Thoracic aorta (tissue), 2 donors: ENCODE results near the gene PIP4P1. TPM values are rescaled to one million over a fixed set of nuclear protein-coding genes. Genes with fewer than 3 reads are reported as not detected.
"Not testable (repeated sequence)": the region's sequence is repeated elsewhere in the genome, so short reads cannot be mapped to it uniquely, and the experiment has no call there.

Source experiments
- ATAC-seq: fragments of 150-250 bp; one replicate; pipeline ENCODE4 v1.8.0; 2017; ENCODE audit warnings: low read depth; ENCODE audit not compliant: insufficient number of reproducible peaks, low FRiP score
- DNase-seq: peaks from one replicate; pipeline ENCODE4 v3.0.0-alpha.2; 2020; ENCODE audit warnings: low spot score
- H3K27ac ChIP-seq, 2 donors: fragments of 200-600 bp; sonication (generic); 1 replicate in 1 of 2; 2 replicates in 1 of 2; pipeline ENCODE4 v1.5.1; 2016; ENCODE audit warnings: mild to moderate bottlenecking in 2 of 2, moderate library complexity in 2 of 2
- H3K27me3 ChIP-seq: fragments of 200-600 bp; sonication (generic); replicated peaks from 2 replicates; pipeline ENCODE4 v1.6.0; 2016; ENCODE audit warnings: mild to moderate bottlenecking; ENCODE audit not compliant: insufficient read depth
- H3K36me3 ChIP-seq: fragments of 200-600 bp; sonication (generic); one replicate; pipeline ENCODE4 v1.5.1; 2016
- H3K4me1 ChIP-seq, 2 donors: fragments of 200-600 bp; sonication (generic); 1 replicate in 1 of 2; 2 replicates in 1 of 2; pipeline versions ENCODE4 v1.5.1 to v1.6.0; 2016; ENCODE audit warnings: low read depth in 2 of 2, mild to moderate bottlenecking in 1 of 2; ENCODE audit not compliant: control insufficient read depth in 1 of 2
- H3K4me3 ChIP-seq: fragments of 200-600 bp; sonication (generic); 2 replicates; pipeline ENCODE4 v1.5.1; 2016; ENCODE audit warnings: mild to moderate bottlenecking
- H3K9me3 ChIP-seq: fragments of 200-600 bp; sonication (generic); 2 replicates; pipeline ENCODE4 v1.5.1; 2016
- total RNA-seq, 2 donors: library from RNA; depleted of rRNA; stranded (reverse); fragments of >200 nt; gene quantifications; one replicate each; pipeline versions ENCODE4 v1.1.0 to v1.2.3, GENCODE V29; 2016
- TF ChIP-seq, protein P1 (sequence below): fragments of 200-600 bp; sonication (generic); IDR thresholded peaks from one replicate; pipeline ENCODE4 v1.5.1; 2019; ENCODE audit warnings: antibody characterized with exemption

The PIP4P1 gene
- total RNA-seq, 2 donors from 2014 or later, result 11.6 to 13.8 TPM

- peak; percentile 44 for ATAC-seq
These were observed 5.6 kb downstream of the PIP4P1 start for GRCh38 chr14:20455355-20456300.

DNA sequence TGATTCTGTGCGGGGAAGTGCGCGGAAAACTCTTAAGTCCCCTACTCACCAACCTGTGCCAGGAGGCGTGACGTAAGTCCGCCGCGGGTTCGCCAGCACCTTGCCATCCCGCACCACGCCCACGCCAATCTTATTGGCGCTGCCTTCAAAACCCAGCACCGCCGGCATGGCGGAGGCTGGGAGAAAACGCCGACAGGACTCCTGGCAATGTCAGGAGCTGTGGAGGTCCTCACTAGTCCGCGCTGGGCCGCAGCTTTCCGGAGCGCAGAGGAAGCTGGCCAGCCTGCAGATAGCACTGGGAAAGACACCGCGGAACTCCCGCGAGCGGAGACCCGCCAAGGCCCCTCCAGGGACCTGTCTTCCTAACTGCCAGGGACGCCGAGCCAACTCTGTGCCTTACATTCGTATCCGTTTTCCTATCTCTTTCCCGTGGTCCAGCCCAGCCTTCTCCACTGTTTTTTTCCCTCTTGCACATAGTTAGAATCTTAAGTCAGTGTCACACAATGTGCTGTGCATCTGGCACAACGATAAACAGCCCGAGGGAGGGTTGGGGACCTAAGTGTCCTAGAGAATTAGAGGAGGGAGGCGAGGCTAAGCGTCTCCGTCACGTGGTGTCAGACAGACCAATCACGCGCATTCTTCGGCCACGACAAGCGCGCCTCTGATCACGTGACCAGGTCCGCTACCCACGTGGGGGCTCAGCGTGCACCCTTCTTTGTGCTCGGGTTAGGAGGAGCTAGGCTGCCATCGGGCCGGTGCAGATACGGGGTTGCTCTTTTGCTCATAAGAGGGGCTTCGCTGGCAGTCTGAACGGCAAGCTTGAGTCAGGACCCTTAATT is 6.5 kb downstream of the PIP4P1 start, which contains the start of the genes APEX1 and OSGEP:
TSS of gene APEX1 (plus strand) at position 711 of the 839 bp plus-strand sequence. CDS start 420 bp downstream, outside the sequence.
TSS of gene OSGEP (minus strand) at position 297 of the 839 bp plus-strand sequence. CDS start at position 168, 129 bp downstream.
- Histone ChIP-seq H3K27me3 (no peaks in the 10 kb centered on the region), H3K4me3 (peak within 1 kb of the TSS; percentile 88), H3K27ac (peak within 1 kb of the TSS; percentile 87 to 91), H3K9me3 (no peaks in the 10 kb centered on the region), H3K36me3 (peaks cover 41% of the 10 kb centered on the region), H3K4me1 (peaks cover 23 to 27% of the 10 kb centered on the region in 2 donors)
- TF ChIP-seq, protein P1, sequence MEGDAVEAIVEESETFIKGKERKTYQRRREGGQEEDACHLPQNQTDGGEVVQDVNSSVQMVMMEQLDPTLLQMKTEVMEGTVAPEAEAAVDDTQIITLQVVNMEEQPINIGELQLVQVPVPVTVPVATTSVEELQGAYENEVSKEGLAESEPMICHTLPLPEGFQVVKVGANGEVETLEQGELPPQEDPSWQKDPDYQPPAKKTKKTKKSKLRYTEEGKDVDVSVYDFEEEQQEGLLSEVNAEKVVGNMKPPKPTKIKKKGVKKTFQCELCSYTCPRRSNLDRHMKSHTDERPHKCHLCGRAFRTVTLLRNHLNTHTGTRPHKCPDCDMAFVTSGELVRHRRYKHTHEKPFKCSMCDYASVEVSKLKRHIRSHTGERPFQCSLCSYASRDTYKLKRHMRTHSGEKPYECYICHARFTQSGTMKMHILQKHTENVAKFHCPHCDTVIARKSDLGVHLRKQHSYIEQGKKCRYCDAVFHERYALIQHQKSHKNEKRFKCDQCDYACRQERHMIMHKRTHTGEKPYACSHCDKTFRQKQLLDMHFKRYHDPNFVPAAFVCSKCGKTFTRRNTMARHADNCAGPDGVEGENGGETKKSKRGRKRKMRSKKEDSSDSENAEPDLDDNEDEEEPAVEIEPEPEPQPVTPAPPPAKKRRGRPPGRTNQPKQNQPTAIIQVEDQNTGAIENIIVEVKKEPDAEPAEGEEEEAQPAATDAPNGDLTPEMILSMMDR, result no peak
- DNase-seq, result peak; percentile 94
- peak; percentile 91 for ATAC-seq

More at GRCh38 chr14:20455355-20456300, 5.6 kb downstream of the PIP4P1 start:
- Histone ChIP-seq H3K9me3 (no peaks in the 10 kb centered on the region), H3K36me3 (peaks cover 33% of the 10 kb centered on the region), H3K27me3 (no peaks in the 10 kb centered on the region), H3K27ac (peak overlapping the region; percentile 87 to 91), H3K4me3 (peak overlapping the region; percentile 88), H3K4me1 (peaks cover 31 to 36% of the 10 kb centered on the region in 2 donors)
- DNase-seq, result no peak
- TF ChIP-seq, protein P1, result no peak

DNA sequence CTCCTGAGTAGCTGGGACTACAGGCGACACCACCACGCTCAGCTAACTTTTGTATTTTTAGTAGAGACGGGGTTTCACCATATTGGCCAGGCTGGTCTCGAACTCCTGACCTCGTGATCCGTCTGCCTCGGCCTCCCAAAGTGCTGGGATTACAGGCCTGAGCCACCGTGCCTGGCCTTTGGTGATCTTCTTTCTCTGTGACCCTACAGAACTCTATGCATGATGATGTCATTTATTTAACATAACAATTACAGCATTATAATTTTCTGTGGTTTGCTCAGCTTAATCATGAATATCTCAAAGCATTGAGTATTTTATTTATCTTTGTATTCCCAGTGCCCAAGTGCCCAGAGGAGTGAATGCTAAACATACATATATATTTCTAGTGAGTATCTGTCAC is 8.4 kb downstream of the PIP4P1 start:
- not testable (repeated sequence) for H3K9me3 ChIP-seq, DNase-seq, H3K27ac ChIP-seq, ATAC-seq, H3K27me3 ChIP-seq, H3K4me3 ChIP-seq
- Histone ChIP-seq H3K4me1 (peaks cover 23 to 24% of the 10 kb centered on the region in 2 donors), H3K36me3 (peaks cover 46% of the 10 kb centered on the region)

GRCh38 chr14:20446889-20447288 is 14.3 kb downstream of the PIP4P1 start:
- H3K4me1 ChIP-seq, result no peaks in the 10 kb centered on the region
- DNase-seq, result no peak
- peaks cover 49% of the 10 kb centered on the region for H3K36me3 ChIP-seq
- H3K27ac ChIP-seq, result no peak overlapping the region
- H3K9me3 ChIP-seq, result no peaks in the 10 kb centered on the region
- no peaks in the 10 kb centered on the region for H3K27me3 ChIP-seq
- TF ChIP-seq, protein P1, result no peak
- no peak for ATAC-seq
- H3K4me3 ChIP-seq, result no peak overlapping the region

DNA sequence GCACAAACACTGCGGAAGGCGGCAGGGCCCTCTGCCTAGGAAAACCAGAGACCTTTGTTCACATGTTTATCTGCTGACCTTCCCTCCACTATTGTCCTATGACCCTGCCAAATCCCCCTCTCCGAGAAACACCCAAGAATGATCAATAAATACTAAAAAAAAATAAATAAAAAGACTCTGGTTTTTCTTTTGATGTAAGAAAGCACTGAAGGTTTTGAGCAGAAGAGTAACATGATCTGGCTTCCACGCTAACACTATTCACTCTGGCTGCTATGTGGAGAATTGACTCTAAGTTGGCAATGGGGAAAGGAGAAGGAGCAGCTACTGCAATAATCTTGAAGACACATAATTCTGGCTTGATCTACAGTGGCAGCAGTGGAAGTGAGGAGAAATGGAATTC is 17.6 kb downstream of the PIP4P1 start:
- DNase-seq, H3K9me3 ChIP-seq, ATAC-seq, H3K27ac ChIP-seq, H3K4me3 ChIP-seq, H3K27me3 ChIP-seq, H3K4me1 ChIP-seq: not testable (repeated sequence)
- peaks cover 25% of the 10 kb centered on the region for H3K36me3 ChIP-seq
